Measurements from ENCODE around the gene BNIP5. TPM values are rescaled to one million over a fixed set of nuclear protein-coding genes. Genes with fewer than 3 reads are reported as not detected.
"Not testable (repeated sequence)": the region's sequence is repeated elsewhere in the genome, so short reads cannot be mapped to it uniquely, and the experiment has no call there.

Gene BNIP5
- total and polyA plus RNA-seq, 12 donors, result 0.04 to 0.11 TPM; not detected in 10

DNA sequence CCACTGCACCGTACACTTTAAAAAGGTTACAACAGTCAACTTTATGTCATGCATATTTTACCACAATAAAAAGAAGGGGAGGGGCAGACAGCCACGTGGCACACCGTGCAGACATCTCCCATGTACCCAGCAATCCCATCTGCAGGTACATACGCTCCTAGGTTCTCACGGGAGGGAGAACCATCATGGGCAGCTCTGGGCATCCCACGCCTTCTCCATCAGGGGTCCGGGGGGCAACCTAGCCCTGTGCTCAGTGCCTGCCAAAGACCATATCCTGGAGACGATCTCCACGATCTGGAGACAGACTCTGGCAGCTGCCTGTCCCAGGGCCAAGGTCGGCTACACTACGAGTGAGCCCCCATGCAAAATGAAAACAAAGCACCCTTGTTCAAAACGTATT is 2.5 kb upstream of the BNIP5 start:
- Histone ChIP-seq H3K4me3 (no peak overlapping the region), H3K4me1 (replicated peaks in 1 of 2) (peaks cover 0 to 8% of the 10 kb centered on the region in 2 donors), H3K27ac (no peak overlapping the region), H3K27me3 (peaks cover 7% of the 10 kb centered on the region), H3K9me3 (replicated peaks in 1 of 3) (no peaks in the 10 kb centered on the region), H3K36me3 (replicated peaks in 1 of 2) (no peaks in the 10 kb centered on the region)
- intact Hi-C loops (cut with DNase I), result loop anchor here in 1 of 2 donors (2.0 kb wide), 1 partner anchor 22 kb away; no protein-coding TSS in a partner anchor
- TF ChIP-seq POLR2A (IDR thresholded peaks at IDR 0.05), result no peak
- TF ChIP-seq, protein P1, sequence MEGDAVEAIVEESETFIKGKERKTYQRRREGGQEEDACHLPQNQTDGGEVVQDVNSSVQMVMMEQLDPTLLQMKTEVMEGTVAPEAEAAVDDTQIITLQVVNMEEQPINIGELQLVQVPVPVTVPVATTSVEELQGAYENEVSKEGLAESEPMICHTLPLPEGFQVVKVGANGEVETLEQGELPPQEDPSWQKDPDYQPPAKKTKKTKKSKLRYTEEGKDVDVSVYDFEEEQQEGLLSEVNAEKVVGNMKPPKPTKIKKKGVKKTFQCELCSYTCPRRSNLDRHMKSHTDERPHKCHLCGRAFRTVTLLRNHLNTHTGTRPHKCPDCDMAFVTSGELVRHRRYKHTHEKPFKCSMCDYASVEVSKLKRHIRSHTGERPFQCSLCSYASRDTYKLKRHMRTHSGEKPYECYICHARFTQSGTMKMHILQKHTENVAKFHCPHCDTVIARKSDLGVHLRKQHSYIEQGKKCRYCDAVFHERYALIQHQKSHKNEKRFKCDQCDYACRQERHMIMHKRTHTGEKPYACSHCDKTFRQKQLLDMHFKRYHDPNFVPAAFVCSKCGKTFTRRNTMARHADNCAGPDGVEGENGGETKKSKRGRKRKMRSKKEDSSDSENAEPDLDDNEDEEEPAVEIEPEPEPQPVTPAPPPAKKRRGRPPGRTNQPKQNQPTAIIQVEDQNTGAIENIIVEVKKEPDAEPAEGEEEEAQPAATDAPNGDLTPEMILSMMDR (IDR thresholded peaks at IDR 0.05), result no peak
- DNase-seq, result no peak
- 72 to 93% (median 82%) methylated on average over 9 to 12 of the region's 12 CpGs for WGBS, 4 donors

GRCh38 chr6:36338223-36338622 is 1.5 kb upstream of the BNIP5 start:
- not testable (repeated sequence) for H3K9me3 ChIP-seq (replicated peaks in 1 of 3); DNase-seq; H3K36me3 ChIP-seq (replicated peaks in 1 of 2); H3K4me3 ChIP-seq; H3K27ac ChIP-seq; H3K27me3 ChIP-seq
- peaks cover 0 to 10% of the 10 kb centered on the region in 2 donors for H3K4me1 ChIP-seq (replicated peaks in 1 of 2)
- WGBS, 4 donors, result 54 to 92% (median 83%) methylated on average over 1 of the region's 1 CpG
- intact Hi-C loops (cut with DNase I), result loop anchor here in 1 of 2 donors (2.0 kb wide), 1 partner anchor 23 kb away; no protein-coding TSS in a partner anchor

GRCh38 chr6:36337814-36338213 is 1.1 kb upstream of the BNIP5 start:
- peaks cover 7% of the 10 kb centered on the region for H3K27me3 ChIP-seq
- intact Hi-C loops (cut with DNase I), result loop anchor here in 1 of 2 donors (2.0 kb wide), 1 partner anchor 23 kb away; no protein-coding TSS in a partner anchor
- WGBS, 4 donors, result 89 to 97% (median 92%) methylated on average over 1 of the region's 1 CpG
- no peak for TF ChIP-seq POLR2A (IDR thresholded peaks at IDR 0.05)
- TF ChIP-seq, protein P1 (IDR thresholded peaks at IDR 0.05), result no peak
- peaks cover 0 to 10% of the 10 kb centered on the region in 2 donors for H3K4me1 ChIP-seq (replicated peaks in 1 of 2)
- H3K27ac ChIP-seq, result no peak overlapping the region
- no peak overlapping the region for H3K4me3 ChIP-seq
- no peaks in the 10 kb centered on the region for H3K9me3 ChIP-seq (replicated peaks in 1 of 3)
- DNase-seq, result no peak
- no peaks in the 10 kb centered on the region for H3K36me3 ChIP-seq (replicated peaks in 1 of 2)

- Histone ChIP-seq H3K4me3 (no peak overlapping the region), H3K27me3 (peaks cover 7% of the 10 kb centered on the region), H3K9me3 (replicated peaks in 1 of 3) (no peaks in the 10 kb centered on the region), H3K36me3 (replicated peaks in 1 of 2) (no peaks in the 10 kb centered on the region), H3K4me1 (replicated peaks in 1 of 2) (peaks cover 0 to 10% of the 10 kb centered on the region in 2 donors), H3K27ac (no peak overlapping the region)
- intact Hi-C loops (cut with DNase I), result no loop called here
- WGBS, 4 donors, result 91 to 95% (median 93%) methylated on average over 5 of the region's 5 CpGs
- TF ChIP-seq, protein P1 (IDR thresholded peaks at IDR 0.05), result no peak
- TF ChIP-seq POLR2A (IDR thresholded peaks at IDR 0.05), result no peak
- DNase-seq, result no peak
Measured at GRCh38 chr6:36336208-36336710, 429 bp downstream of the BNIP5 start.
